Fibroblast of peridontal ligament (primary cell): ENCODE results near the gene GGTLC1.
"Not testable (repeated sequence)": the region's sequence is repeated elsewhere in the genome, so short reads cannot be mapped to it uniquely, and the experiment has no call there.

ENCODE experiments used
- DNase-seq: peaks from one replicate; pipeline ENCODE4 v3.0.0-alpha.2; 2010; ENCODE audit errors: extremely low read depth

GGTLC1 gene

DNA sequence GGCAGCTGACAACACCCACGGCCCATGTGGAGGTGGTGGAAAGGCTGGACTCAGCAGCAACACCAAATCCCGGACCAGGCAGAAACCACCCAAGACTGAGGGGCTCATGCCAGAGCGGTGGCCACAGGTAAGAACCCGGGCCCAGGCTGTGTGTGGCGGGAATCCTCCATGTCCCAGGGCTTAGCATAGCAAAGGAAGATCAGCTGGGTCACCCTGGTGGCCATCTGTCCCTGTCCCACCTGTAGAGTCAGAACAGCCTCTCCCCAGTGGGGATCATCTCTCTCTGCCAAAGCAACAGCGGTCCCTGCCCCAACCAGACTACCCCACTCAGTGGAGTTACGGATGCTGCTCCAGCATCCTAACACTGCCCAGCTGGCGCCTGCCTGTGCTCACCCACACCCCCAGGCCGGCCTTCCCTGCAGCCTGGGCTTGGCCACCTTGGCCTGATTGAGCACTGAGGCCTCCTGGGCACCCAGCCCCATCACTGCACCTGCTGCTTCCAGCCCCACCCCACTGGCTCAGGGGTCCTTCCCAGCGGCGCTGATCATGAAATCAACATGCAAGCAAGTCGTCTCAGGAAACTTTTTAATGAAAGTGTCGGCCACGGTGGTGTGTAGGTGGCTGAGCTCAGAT is 5.5 kb upstream of the GGTLC1 start:
- DNase-seq, result not testable (repeated sequence)

DNA sequence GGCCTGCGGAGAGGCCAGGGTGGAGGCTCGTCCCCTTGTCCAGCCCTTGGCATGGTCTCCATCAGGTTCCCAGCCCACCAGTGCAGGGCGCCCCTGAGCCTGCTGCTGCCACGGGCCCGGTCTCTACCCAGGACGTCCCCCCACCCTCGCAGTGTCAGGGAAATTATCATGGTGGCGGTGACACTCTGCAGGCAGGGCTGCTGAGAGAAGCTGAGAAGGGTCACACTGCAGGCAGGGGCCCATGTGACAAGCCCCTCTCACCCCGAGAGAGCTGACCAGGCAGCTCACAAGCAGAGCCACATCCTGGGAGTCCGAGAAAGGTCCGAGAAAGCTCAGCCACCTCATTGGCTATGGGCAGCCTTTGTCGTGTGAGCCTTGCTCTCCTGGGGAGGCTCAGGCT is 4.9 kb upstream of the GGTLC1 start:
- DNase-seq, result not testable (repeated sequence)

DNA sequence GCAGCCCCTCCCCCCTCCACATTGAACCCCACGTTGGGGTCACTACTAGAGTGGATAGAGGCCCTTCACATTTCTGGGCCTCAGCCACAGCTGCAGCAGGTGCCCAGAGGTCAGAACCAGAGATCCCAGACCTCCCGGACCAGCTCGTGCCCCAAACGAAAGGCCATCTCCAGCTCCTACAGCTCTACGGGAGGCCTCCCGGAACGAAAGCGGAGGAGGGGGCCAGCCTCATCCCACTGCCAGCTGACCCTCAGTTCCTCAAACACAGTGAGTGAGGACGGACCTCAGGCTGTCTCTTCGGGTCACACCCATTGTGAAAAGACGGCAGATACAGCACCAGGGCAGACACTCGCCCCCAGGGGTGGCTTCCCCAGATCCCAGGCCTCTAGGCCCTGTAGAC is 1.7 kb upstream of the GGTLC1 start:
- DNase-seq, result not testable (repeated sequence)

DNA sequence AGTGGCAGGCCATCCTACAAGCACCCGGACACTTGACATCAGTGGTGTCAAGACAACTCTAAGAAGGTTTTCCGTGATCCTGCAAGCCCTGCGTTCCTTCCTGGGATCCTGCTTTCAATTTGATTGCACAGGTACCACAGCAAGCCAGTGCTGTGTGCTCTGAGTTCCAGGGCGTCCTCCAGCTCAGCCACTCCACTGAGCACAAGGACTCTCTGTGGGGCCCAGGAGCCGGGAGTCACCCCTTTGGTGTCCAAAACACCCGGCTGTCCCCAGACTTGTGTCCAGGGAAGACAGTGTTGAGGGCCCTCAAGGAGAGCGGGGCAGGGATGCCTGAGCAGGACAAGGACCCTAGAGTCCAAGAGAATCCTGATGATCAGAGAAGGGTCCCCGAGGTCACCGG is 387 bp upstream of the GGTLC1 start:
- DNase-seq, result not testable (repeated sequence)

DNA sequence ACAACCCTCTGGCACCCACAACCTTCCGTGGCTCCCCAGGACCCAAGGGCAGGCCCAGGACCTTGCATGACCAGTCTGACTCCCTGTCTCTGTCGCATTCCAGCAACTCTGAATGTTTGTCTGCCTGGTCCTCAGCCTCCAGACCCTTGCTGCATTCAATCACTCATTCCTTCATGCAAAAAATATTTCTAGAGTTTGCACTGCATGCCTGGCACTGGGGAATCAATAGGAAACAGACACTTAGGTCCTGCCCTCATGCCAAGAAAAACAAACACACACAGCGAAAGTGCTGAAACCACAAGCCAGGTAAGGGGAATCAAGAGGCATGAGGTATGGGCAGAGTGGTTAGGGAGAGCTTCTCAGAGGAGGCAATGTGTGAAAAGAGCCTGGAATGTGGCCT is 1.9 kb downstream of the GGTLC1 start:
- not testable (repeated sequence) for DNase-seq

DNA sequence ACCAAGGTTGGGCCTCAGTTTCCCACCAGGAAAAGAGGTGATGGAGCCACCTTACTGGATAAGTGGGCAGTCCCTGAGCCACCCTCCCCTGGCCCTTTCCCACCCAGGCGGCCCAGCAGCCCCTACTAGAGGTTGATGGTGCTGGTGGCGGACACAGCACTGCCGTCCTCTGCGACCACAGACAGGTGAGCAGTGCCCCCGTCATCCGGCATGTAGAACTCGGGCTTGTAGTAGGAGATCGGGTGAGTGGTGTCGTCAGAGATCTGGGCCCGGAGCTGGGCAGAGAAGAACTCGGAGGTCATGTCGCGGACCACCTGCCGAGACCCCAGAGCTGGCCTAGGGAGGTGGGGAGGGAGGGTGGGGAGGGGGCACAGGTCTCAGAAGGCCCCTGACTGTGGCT is 2.3 kb downstream of the GGTLC1 start:
- not testable (repeated sequence) for DNase-seq

DNA sequence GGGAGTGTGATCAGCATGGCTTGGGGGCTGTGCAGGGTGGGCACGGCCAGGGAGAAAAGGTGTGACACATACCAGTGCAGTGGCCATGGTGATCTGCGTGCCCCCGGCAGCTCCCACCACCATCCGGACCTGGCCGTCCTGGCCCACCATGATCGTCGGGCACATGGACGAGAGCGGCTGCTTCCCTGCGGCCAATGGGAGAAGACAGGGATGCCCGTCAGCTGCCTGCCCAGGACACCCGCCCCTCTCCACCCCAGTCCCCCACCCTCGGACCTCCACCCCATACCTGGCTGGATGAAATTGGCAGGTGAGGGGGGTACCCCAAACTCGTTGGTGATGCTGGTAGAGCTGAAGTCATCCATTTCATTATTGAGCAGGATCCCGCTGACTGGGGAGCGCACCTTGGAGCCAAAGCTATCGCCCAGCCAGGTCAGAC is 2.8 kb downstream of the GGTLC1 start:
- DNase-seq, result not testable (repeated sequence)

DNA sequence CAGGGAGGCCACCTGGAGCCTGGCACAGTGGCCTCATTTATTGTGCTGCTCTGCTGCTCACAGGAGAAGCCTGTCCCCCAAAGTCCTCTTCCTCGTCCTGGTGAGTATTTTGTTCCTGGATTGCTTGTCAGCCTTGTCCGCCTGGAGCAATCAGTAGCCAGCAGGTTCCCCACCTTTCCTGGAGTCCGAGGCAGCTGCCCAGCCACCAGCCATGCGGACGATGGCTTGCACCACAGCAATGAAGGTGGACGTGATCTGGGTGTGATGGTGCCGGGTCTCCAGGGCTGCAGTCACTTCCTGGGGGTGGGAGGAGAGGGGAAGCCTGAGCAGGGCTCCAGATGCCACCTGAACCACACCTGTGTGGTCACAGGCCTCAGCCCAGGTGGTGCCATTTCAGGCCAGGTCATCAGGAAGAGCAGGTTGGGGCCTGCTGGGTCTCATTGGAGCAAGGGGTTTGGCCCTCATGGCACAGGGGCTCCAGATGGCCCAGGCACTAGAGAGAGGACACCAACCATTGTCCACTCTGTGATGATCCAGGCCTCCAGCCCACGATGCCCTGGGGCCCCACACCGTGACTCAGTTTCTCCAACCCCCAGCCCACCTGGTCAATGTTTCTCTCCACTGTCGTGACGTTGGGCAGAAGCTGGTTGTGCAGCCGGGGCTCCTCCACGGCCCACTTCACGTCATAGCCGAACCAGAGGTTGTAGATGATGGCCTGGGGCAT is 3.4 kb downstream of the GGTLC1 start:
- DNase-seq, result not testable (repeated sequence)

DNA sequence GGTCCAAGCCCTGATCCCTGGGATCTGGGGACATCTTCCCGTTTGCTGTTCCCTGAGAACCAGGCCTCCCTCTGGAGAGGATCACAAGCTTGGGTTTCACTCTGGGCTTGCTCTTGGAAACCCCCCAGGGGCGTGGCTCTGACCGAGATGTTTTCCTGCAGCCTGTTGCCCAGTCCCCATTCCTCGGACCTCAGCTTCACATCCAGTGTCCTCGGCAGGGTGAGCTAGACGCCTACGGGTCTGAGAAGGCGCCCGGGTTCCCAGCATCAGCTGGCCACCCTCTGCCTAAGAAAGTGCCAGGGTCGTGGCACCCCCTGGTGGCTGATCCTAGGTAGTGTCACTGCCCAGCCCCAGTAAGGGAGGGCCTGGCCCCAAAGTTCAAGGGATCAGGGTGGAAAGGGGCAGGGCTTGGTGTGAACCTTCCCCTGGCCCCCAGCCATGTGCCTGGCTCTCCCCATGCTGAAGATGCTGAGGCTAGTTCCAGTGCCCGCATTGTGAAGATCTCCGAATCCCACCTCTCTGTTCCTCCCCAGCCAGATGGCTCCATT is 4.0 kb downstream of the GGTLC1 start:
- not testable (repeated sequence) for DNase-seq

DNA sequence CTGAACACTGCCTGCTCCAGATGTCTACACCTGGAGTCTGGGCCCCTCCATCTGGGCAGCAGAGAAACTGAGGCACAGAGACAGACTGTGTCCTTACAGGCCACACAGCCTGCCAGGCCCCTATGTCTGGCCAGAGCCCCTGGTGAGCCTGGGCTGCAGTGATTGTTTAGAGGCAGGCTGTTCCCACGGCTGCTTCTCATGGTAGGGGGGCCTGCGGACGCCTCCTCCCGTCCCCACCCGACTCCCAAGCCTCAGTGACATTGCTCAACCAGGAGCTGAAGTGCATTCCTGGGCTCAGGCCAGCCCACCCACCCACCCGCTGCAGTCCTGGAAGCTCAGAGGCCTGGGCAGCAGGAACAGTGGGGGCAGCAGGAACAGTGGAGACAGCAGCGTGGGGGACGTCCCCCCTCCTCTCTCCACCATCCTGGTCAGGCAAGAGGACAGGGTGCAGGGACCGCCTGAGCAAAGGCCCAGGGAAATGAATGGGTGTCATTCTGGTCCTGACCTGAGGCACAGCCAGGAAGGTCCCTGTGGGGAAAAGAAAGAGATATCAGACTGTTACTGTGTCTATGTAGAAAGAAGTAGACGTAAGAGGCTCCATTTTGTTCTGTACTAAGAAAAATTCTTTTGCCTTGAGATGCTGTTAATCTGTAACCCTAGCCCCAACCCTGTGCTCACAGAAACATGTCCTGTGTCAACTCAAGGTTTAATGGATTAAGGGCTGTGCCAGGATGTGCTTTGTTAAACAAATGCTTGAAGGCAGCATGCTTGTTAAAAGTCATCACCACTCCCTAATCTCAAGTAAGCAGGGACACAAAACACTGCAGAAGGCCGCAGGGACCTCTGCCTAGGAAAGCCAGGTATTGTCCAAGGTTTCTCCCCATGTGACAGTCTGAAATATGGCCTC is 6.2 kb downstream of the GGTLC1 start:
- not testable (repeated sequence) for DNase-seq

DNA sequence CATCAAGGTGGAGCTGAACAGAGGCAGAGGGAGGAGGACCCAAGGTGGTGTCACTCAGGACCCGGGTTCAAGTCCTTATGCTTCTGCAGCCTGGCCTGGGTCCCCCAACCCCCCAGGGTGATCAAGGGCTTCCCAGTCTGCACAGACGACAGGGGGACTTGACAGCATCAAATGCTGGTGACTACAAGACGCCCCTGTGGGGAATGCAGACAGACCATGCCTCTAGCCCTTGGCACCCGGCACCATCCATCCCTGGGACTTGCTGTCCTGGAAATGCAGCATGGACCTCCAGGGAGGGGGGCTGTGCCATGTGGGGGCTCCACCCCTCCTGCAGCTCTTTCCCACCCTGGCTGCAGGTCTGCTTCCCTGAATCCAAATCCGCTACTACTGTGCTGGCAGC is 7.1 kb downstream of the GGTLC1 start:
- DNase-seq, result not testable (repeated sequence)

DNA sequence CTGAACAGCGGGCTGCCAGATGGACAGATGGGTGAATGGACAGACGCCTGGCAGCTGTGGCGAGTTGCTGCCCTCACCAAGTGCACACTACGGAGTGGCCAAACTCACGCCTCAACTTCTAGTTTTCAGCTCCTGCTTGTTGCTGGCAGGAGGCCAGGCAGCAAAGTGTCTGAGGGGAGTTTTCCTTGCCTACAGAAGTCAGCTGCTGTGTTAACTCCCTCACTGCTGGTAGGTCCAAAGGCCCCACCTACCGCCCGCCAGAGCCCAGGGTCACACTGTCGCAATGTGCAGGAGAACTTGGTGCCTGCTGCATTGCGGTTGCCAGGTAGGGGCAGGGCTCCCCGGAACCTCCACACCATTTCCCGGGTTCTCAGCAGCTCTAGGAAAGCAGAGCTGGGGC is 7.6 kb downstream of the GGTLC1 start:
- DNase-seq, result not testable (repeated sequence)

DNA sequence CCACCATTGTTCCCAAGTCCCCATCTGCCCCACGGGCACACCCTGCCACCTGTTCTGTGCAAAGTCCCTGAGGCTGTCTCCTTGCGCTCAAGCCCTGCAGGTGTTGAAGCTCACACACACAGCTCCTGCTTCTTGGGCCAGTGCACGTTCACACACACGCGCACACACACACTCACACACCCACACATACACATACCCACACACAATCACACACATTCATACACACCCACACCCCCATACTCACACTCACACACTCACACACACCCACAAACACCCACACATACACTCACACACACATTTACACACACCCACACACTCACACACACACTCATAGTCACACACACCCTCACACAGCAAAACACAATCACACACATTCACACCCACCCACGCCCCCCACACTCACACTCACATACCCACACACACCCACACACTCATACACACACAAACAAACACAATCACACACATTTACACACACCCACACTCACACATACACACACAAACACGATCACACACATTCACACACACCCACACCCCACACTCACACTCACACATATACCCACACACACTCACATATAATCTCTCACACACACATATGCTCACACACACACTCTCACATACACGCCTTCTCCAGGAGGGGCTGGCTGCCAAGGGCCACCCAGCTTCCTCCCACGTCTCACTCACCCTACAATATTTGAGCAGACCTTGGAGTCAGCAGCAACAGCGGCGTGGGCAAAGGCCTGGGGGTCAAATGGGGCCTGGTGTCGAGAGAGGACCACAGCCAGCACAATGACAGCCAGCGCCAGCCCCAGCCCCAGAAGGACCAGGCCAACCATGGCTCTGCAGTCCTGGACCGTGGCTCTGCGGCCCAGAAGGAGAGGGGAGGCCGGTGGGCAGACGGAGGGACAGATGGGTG is 8.4 kb downstream of the GGTLC1 start:
- DNase-seq, result not testable (repeated sequence)

DNA sequence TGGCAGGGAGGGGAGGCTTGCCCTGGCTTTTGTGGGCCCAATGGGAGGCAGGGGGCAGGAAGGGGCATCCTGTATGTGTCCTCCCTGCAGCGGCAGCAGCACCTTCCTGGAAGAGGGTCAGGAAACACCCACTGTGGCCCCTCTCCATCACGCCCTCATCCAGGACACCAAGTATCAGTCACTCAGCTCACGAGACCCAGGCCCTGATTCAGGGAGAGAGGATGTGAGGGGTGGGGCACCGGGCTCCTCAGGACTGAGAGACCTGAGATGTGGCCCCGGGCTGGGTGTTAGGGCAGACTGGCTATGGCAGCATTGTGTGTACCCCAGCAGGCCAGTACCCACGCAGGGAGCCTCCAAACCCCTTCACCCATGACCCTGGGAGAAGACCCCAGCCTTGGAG is 9.2 kb downstream of the GGTLC1 start:
- not testable (repeated sequence) for DNase-seq

DNA sequence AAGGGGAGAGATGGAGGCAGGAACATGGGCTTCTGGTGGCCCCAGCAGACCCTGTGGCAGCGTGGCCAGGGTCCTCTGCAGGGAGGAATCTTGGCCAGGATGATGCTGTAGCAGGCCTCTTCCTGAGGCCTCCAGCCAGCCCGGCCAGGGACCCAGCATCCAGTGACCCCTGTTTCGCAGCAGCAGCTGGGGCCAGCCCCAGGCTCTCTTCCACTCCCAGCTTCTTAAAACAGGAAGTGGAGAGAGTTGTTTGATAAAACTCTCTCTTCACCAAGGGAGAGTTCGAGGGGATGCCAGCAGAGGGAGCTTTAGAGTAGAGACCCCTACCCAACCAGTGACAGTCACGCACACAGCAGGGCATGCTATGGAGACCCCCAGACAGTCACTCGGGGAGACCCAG is 10.1 kb downstream of the GGTLC1 start:
- DNase-seq, result not testable (repeated sequence)

DNA sequence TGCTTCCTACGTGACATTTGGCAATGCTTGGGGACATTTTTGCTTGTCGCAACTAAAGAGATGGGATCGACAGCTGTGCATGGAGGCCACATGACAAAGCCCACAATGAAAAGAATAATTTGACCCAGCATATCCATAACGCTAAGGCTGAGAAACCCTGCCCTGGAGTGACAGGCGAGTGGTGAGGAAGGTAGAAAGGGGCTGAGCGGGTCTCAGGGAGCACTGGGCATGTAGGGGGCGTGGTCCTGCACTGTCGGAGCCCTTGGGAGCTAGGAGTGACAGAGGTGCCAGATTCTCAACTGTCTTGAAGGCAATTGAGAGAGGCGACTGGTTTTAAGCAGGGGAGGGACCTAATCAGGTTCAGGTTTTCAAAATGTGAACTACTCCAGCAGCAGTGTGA is 13.6 kb downstream of the GGTLC1 start:
- no peak for DNase-seq

DNA sequence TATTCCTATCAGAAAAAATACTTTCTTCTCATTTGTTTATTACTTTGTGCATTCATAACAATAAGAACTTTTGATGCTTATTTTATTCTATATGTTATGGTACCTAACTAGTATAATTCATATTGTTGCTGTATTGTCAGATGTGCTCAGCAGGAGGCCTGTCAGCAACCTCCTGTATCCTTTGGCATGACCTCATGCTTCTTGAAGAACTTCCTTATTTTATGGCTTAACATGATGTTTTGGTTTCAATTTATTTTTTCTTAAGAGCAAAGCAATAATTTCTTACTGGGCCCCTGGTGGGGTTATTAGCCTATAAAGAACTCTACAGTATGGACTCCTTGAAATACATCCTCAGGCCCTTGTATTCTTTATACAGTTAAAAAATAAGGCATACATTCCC is 17.3 kb downstream of the GGTLC1 start:
- DNase-seq, result no peak

DNA sequence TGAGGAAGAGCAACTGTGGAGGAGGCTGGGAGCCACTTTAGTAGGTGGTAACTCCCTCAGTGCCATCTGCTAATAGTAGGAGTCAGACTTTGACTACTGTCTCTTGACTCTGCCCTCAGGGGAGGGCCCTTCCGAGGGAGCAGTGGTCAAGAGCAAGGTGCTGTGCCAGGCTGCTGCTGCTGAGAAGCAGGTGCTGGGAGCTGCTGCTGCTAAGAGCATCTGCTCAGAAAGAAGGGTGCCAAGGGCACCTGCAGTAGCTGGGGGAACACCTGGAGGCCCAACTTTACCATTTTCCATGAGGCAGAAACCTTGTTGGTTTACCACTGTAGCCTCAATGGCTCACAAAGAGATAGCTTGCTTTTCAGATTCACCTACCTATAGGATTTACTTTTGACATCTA is 18.5 kb downstream of the GGTLC1 start:
- no peak for DNase-seq

DNA sequence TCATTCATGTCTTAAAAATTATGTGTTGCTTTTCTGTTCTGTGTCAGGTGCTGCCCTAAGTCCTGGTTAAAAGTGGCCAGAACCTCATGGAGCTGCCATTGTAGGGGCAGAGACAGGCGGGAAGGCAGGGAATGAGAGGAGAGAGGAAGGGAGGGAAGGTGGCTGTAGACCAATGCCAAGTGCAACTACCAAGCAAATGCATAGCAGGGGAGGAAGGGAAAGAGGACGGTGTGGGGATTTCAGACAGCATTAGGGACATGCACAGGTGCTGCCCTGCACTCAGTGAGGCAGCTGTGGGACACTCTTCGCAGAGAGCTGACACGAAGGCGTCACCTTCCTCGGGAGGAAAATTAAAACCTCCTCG is 21.0 kb downstream of the GGTLC1 start:
- DNase-seq, result no peak

DNA sequence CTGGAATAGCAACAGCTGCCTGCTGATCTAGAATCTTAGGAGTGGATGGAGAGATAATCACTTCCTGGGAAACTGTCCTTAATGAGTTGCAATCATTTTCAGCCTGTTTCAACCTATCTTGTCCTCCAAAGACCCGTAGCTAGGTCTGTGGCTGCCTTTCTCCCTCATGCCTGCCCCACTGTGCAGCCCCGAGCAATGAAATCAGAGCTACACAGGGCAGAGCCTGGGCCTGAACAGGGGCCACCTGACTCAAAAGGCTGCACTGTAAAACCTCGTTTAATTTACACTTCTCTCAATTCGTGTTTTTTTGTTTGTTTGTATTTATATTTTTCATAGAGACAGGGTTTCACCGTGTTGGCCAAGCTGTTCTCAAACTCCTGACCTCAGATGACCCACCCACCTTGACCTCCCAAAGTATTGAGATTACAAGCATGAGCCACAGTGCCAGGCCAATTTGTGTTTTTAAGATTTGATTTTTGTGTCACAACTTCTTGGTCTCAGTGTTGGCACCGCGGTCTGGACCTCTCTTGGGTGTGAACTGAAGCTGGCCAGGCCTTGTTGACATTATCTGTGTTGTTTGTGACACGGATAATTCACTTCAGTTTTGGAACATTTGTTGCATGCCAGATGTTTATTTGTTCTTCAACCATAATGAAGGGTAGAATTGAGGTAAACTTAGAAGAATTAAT is 21.5 kb downstream of the GGTLC1 start:
- no peak for DNase-seq

DNA sequence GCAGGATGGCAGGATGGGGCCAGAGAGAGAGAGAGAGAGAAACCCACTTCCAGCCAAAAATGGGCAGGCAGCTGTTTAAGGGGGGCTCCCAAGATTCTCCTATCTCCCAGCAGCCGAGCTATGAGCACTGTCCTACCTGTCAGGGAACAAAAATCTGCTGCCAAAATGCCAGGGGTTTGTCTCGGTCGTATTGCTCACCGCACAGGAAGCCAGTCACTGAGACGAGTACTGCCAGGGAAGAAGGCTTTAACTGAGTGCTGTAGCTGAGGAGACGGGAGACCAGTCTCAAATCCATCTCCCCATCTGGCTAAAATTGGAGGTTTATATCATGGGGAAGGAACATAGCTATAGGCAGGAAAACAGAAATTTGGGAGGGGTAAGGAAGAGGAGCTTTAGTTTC is 22.3 kb downstream of the GGTLC1 start:
- DNase-seq, result no peak
